Measurements from ENCODE around the gene HIGD1B.

Gene HIGD1B

GRCh38 chr17:44837196-44837595, 10.5 kb upstream of the HIGD1B start:
- DNase-seq (ENCODE audit: low spot score): no peak

DNA sequence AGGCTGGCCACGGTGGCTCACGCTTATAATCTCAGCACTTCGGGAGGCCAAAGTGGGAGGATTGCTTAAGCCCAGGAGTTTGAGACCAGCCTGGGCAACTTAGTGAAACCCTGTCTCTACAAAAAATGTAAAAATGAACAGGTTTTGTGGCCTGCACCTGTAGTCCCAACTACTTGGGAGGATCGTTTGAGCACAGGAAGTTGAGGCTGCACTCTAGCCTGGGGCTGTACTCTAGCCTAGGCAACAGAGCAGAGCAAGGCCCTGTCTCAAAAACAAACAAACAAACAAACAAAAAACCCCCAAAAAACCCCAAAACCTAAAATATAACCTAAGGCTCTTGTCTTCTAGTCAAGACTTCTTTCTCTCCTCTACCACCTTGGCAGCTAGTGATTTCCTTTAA, 7.4 kb upstream of the HIGD1B start:
- DNase-seq (ENCODE audit: low spot score): no peak

- no peak for DNase-seq (ENCODE audit: low spot score)
Measured at GRCh38 chr17:44840936-44841335, 6.7 kb upstream of the HIGD1B start.

GRCh38 chr17:44842748-44843147, 4.9 kb upstream of the HIGD1B start:
- DNase-seq (ENCODE audit: low spot score): no peak

GRCh38 chr17:44844390-44844830, 3.3 kb upstream of the HIGD1B start:
- DNase-seq (ENCODE audit: low spot score): no peak

DNA sequence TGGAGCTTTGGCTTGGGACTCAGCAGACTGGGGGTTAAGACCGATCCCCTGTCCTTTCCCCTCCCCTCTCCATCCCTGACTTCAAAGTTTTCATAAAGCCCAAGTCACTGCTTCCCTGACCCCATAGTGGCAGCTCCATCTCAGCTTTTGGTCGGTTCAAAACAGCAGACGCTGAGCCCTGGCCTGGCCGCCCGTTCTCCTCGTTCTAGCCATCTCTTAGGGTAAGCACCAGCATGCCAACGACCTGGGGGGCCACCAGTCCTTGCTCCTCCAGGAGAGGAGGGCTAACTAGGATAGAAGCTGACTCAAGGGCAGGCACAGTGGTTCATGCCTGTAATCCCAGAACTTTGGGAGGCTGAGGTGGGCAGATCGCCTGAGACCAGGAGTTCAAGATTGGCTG, 1.5 kb upstream of the HIGD1B start:
- no peak for DNase-seq (ENCODE audit: low spot score)

GRCh38 chr17:44848257-44848795, 643 bp downstream of the HIGD1B start:
- no peak for DNase-seq (ENCODE audit: low spot score)

DNA sequence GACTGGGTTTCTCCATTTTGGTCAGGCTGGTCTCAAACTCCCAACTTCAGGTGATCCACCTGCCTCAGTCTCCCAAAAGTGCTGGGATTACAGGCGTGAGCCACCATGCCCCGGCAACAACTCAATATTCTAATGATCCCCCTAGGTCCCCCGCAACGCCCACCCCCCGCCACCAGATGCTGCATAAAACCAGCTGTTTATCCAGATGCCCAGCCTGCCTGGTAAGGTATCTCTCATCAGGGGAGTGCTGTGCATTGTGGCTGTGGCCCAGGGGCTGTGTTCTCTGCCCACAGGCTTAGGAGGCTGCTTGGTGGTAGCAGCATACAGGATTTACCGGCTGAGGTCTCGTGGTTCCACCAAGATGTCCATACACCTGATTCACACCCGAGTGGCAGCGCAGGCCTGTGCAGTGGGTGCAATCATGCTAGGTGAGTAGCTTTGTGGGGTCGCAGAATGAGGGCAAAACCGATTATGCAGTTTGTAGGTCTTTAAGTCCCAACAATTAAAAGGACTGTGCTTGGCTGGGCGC, 1.3 kb downstream of the HIGD1B start:
- DNase-seq (ENCODE audit: low spot score): no peak

- no peak for DNase-seq (ENCODE audit: low spot score)
Measured at GRCh38 chr17:44850025-44850424, 2.3 kb downstream of the HIGD1B start.

- DNase-seq (ENCODE audit: low spot score): no peak
Measured at GRCh38 chr17:44850612-44851011, 2.9 kb downstream of the HIGD1B start.

DNA sequence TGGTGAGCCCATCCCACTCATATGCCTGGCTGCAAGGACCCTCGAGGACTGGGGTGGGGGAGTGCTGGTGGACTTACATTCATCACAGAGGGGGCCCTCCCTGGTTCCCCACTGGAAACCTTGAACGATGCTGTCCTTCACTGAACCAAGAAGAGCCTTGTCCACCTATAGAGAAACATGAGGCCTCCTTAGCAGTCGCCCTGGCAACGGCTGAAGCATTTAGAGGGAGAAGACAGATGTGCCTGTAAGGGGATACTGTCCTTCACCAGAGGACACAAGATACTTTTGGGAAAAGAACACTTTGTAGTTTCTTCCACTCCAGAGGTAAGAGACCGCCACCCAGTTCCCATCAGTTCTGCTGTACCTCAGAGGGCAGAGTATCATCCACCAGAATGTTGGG, 6.5 kb downstream of the HIGD1B start:
- no peak for DNase-seq (ENCODE audit: low spot score)

GRCh38 chr17:44859701-44860100, 12.0 kb downstream of the HIGD1B start:
- DNase-seq (ENCODE audit: low spot score): no peak

DNA sequence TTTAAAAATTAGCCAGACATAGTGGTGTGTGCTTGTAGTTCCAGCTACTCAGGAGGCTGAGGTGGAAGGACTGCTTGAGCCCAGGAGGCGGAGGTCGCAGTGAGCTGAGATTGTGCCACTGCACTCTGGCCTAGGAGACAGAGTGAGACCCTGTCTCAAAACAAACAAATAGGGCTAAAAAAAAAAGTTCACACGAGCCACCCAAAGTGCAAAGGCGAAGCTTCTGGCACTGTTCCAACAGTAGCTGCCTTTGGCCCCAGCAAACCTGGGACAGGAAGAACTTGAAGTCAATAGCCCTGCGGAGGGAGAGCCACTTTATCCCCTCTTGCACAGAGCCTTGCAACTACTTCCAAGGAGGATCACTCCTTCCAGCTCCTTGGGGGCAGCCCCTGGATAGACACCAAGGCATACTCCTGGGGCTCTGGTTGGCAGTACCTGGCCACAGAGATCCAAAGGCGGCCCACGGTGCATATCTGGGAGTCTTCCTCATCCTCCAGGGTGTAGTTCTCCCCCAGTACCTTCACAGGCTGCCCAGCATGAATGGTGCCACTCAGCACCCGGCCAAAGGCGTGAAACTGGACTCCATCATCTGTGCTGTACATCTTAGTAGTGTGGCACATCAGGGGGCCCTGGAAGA, 14.7 kb downstream of the HIGD1B start:
- DNase-seq (ENCODE audit: low spot score): no peak

DNA sequence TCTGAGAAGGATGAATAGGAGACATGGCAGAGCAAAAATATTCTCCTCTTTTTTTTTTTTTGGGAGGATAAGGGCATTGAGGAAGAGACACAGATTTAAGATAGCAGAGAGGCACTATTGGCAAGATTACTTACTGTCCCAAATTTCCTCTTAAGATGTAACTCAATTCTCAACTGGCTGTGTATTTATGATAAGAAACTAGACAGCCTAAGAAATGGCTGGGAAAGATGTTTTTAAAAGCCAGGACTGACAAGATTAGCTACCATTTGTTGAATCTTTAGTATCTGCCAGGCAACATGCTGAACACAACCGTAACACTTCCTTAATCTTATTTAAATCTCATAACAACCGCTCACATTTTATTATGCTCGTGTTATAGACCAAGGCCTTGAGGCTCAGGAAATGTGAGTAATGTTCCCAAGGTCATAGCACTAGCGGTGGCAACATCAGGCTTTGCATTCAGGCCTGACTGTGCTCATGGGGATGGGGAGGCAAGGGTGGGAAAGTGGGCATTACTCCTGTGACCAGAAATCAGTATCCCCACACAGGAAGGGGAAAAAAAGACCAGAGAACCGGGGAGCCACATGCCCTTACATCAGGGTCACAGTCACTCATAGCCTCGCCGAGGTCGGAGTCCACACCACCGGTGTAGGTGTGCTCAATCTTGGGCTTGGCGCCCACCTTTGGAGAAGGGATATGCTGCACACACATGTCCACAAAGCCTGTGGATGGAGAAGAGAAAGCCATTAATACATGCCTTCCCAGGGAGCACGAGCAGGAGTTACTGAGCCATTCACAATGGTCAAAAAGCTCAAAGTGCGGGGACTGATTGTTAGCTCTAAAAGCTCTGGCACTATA, 15.6 kb downstream of the HIGD1B start:
- DNase-seq (ENCODE audit: low spot score): no peak

GRCh38 chr17:44864831-44865230, 17.1 kb downstream of the HIGD1B start:
- DNase-seq (ENCODE audit: low spot score): no peak

GRCh38 chr17:44865231-44865660, 17.6 kb downstream of the HIGD1B start:
- DNase-seq (ENCODE audit: low spot score): peak; percentile 77

- no peak for DNase-seq (ENCODE audit: low spot score)
Measured at GRCh38 chr17:44865931-44866330, 18.2 kb downstream of the HIGD1B start.

GRCh38 chr17:44867841-44868240, 20.2 kb downstream of the HIGD1B start:
- no peak for DNase-seq (ENCODE audit: low spot score)

DNA sequence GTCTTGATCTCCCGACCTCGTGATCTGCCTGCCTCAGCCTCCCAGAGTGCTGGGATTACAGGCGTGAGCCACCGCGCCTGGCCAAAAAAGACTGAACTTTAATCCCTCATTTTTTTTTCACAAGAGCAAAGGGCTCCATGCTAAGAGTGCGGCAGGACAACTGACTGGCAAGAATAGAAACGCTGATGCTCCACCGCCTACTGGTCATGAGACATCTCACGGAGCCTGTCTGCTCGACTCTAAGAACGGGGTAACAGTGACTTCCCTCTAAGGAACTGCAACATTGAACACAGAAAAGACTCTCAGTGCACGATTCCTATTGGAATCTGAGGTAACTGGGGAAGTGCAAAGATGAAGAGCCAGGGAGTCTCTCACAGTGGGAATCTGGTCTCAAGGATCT, 23.9 kb downstream of the HIGD1B start:
- DNase-seq (ENCODE audit: low spot score): no peak

- DNase-seq (ENCODE audit: low spot score): no peak
Measured at GRCh38 chr17:44872131-44872768, 24.6 kb downstream of the HIGD1B start.

- DNase-seq (ENCODE audit: low spot score): no peak
Measured at GRCh38 chr17:44875761-44876160, 28.1 kb downstream of the HIGD1B start.

DNA sequence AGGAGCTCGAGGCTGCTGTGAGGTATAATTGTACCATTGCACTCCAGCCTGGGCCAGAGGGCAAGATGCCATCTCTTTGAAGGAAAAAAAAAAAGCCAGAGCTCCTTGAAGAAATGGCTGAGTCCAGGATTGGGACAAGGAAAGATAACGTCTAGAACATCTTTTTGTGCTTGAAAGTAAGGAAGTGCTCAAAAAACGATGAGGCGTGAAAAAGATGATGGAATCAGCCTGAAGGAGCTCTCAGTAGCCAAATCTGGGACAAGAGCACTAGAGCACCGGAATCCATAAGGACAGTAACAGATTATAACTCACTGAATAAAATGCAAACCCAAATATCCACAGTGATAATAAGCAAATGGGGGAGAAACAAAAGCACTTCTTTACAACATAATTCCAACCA, 29.4 kb downstream of the HIGD1B start:
- no peak for DNase-seq (ENCODE audit: low spot score)
